Effector memory CD8-positive, alpha-beta T cell (primary cell): ENCODE results near the gene HABP2.

ENCODE experiments used
- ATAC-seq: fragments of 150-1000 bp; cut with Tn5 transposase; replicated peaks from 2 replicates; pipeline ENCODE4 v1.10.0; 2021; ENCODE audit warnings: mild to moderate bottlenecking, moderate library complexity
- DNase-seq, 3 experiments: peaks; one replicate each; pipeline ENCODE4 v3.0.0; 2021
- H3K27ac Mint-ChIP-seq, 2 donors: one replicate each; pipeline ENCODE4 v1.8.0; 2022; ENCODE audit warnings: mild to moderate bottlenecking in 2 of 2, mixed read lengths in 2 of 2, moderate library complexity in 2 of 2
- H3K27me3 Mint-ChIP-seq, 2 donors: one replicate each; pipeline ENCODE4 v1.8.0; 2022; ENCODE audit warnings: mixed read lengths in 2 of 2
- H3K36me3 Mint-ChIP-seq: one replicate; pipeline ENCODE4 v1.8.0; 2022; ENCODE audit warnings: mild to moderate bottlenecking, moderate library complexity, mixed read lengths; ENCODE audit not compliant: insufficient read depth
- H3K4me1 Mint-ChIP-seq, 2 donors: one replicate each; pipeline ENCODE4 v1.8.0; 2022; ENCODE audit warnings: low read depth in 2 of 2, mixed read lengths in 2 of 2
- H3K4me3 Mint-ChIP-seq, 2 donors: one replicate each; pipeline ENCODE4 v1.8.0; 2022; ENCODE audit warnings: mild to moderate bottlenecking in 2 of 2, mixed read lengths in 2 of 2, moderate library complexity in 2 of 2
- H3K9me3 Mint-ChIP-seq, 2 donors: one replicate each; pipeline ENCODE4 v1.8.0; 2022; ENCODE audit warnings: mixed read lengths in 2 of 2

Gene HABP2

GRCh38 chr10:113572520-113573290, 19.9 kb downstream of the HABP2 start:
- Mint-ChIP-seq H3K4me1 (no peaks in the 10 kb centered on the region), H3K9me3 (no peaks in the 10 kb centered on the region)
- DNase-seq = no peak

GRCh38 chr10:113573368-113573767, 20.5 kb downstream of the HABP2 start:
- peaks cover 36 to 60% of the 10 kb centered on the region in 2 donors for H3K27me3 Mint-ChIP-seq
- H3K27ac Mint-ChIP-seq = no peak overlapping the region
- ATAC-seq = no peak
- H3K36me3 Mint-ChIP-seq = no peaks in the 10 kb centered on the region
- H3K4me1 Mint-ChIP-seq = no peaks in the 10 kb centered on the region
- no peaks in the 10 kb centered on the region for H3K9me3 Mint-ChIP-seq
- DNase-seq = no peak
- H3K4me3 Mint-ChIP-seq = no peak overlapping the region

More at GRCh38 chr10:113572520-113573290, 19.9 kb downstream of the HABP2 start:
- Mint-ChIP-seq H3K4me3 (no peak overlapping the region), H3K27ac (no peak overlapping the region), H3K27me3 (peaks cover 32 to 62% of the 10 kb centered on the region in 2 donors), H3K36me3 (no peaks in the 10 kb centered on the region)
- ATAC-seq = no peak

- Mint-ChIP-seq H3K9me3 (no peaks in the 10 kb centered on the region), H3K36me3 (no peaks in the 10 kb centered on the region), H3K27ac (no peak overlapping the region), H3K27me3 (peaks cover 44 to 60% of the 10 kb centered on the region in 2 donors), H3K4me1 (no peaks in the 10 kb centered on the region), H3K4me3 (no peak overlapping the region)
- ATAC-seq (no peak), DNase-seq (no peak)
Observed at GRCh38 chr10:113576852-113577251, 24.0 kb downstream of the HABP2 start.

DNA sequence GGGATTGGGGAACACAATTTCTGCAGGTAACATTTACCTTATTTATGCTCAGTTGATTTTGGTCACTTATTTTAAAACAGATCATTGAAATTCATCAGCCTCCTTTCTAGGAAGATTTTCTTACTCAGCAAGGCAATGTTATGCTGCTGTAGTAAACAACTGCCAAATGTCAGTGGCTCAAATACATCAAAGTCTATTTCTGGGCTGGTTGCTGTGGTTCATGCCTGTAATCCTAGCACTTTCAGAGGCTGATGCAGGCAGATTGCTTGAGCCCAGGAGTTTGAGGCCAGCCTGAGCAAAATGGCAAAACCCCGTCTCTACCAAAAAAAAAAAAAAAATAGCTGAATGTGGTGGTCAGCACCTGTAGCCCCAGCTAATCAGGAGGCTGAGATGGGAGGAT, 25.9 kb downstream of the HABP2 start:
- no peak for DNase-seq
- H3K4me1 Mint-ChIP-seq = no peaks in the 10 kb centered on the region
- no peaks in the 10 kb centered on the region for H3K36me3 Mint-ChIP-seq
- peaks cover 35 to 68% of the 10 kb centered on the region in 2 donors for H3K27me3 Mint-ChIP-seq
- H3K9me3 Mint-ChIP-seq = no peaks in the 10 kb centered on the region
- no peak overlapping the region for H3K27ac Mint-ChIP-seq
- no peak overlapping the region for H3K4me3 Mint-ChIP-seq
- ATAC-seq = no peak

DNA sequence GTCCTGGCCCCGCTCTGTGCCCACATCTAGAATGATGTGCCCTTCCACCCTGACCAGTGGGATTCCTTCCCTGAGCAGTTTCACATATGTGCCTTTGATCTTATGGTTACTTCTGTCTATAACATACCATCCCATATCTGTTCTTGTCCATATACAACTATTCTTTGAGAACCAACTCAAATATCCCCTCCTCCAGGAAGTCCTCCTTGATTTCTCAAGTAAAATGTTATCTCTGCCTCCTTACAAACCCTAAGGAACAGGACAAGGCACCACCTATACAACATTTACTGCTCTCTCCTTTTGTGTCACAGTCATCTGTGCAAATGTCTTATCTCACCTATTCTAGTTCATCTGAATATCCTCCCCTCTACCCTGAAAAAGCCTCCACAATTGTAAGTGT, 28.2 kb downstream of the HABP2 start:
- H3K4me1 Mint-ChIP-seq = no peaks in the 10 kb centered on the region
- H3K36me3 Mint-ChIP-seq = no peaks in the 10 kb centered on the region
- H3K9me3 Mint-ChIP-seq = no peaks in the 10 kb centered on the region
- peaks cover 25 to 57% of the 10 kb centered on the region in 2 donors for H3K27me3 Mint-ChIP-seq
- no peak overlapping the region for H3K27ac Mint-ChIP-seq
- no peak for DNase-seq
- no peak overlapping the region for H3K4me3 Mint-ChIP-seq
- no peak for ATAC-seq

DNA sequence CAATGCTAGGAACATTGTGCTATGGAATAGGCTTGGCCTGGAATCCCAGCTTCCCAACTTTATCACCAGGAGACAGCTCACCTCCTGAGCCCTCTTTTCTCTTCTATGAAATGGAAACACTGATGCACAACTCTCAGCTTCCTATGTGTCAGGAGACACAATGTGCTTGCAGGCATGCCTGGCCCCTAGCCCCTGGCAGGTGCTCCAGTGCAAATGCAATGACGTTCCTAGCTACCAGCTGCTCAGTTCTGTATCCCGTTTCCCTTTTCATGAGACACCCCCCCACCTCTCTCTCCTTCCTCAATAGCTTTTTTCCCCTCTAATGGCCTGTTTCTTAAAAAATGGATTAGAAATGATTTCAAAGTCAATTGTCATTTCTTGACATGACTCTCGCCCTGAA, 30.7 kb downstream of the HABP2 start:
- Mint-ChIP-seq H3K36me3 (no peaks in the 10 kb centered on the region), H3K27me3 (peaks cover 14 to 53% of the 10 kb centered on the region in 2 donors), H3K9me3 (no peaks in the 10 kb centered on the region), H3K4me3 (no peak overlapping the region), H3K4me1 (no peaks in the 10 kb centered on the region), H3K27ac (no peak overlapping the region)
- no peak for ATAC-seq
- DNase-seq = no peak

DNA sequence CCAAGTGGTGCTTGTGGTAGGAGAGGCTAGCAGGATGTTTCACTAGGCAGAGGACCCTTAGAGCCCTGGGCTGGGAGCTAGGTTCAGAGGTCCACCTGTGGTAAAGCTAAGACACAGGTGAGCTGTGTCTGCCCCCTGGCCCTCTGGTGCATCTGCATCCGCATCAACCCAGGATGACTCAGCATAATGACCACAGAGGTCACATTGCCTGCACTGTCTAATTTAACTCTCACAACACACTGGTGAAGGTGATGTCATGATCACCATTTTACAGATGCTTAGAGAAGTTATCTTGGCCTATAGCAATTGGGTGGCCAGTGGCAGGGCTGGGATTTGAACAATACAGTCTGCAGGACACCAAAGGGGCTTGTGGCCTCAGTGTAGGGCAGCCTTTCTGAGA, 33.1 kb downstream of the HABP2 start:
- H3K4me1 Mint-ChIP-seq = no peaks in the 10 kb centered on the region

GRCh38 chr10:113589201-113589770, 36.4 kb downstream of the HABP2 start:
- H3K4me1 Mint-ChIP-seq = peaks cover 0 to 2% of the 10 kb centered on the region in 2 donors
- ATAC-seq (no peak), DNase-seq (no peak)
- no peak overlapping the region for H3K27ac Mint-ChIP-seq
- peaks cover 8 to 36% of the 10 kb centered on the region in 2 donors for H3K27me3 Mint-ChIP-seq
- H3K36me3 Mint-ChIP-seq = no peaks in the 10 kb centered on the region
- H3K9me3 Mint-ChIP-seq = no peaks in the 10 kb centered on the region
- H3K4me3 Mint-ChIP-seq = no peak overlapping the region

More for the DNA sequence above, 33.1 kb downstream of the HABP2 start:
- ATAC-seq (no peak), DNase-seq (no peak)
- Mint-ChIP-seq H3K36me3 (no peaks in the 10 kb centered on the region), H3K27me3 (peaks cover 12 to 48% of the 10 kb centered on the region in 2 donors), H3K27ac (no peak overlapping the region), H3K9me3 (no peaks in the 10 kb centered on the region), H3K4me3 (no peak overlapping the region)

DNA sequence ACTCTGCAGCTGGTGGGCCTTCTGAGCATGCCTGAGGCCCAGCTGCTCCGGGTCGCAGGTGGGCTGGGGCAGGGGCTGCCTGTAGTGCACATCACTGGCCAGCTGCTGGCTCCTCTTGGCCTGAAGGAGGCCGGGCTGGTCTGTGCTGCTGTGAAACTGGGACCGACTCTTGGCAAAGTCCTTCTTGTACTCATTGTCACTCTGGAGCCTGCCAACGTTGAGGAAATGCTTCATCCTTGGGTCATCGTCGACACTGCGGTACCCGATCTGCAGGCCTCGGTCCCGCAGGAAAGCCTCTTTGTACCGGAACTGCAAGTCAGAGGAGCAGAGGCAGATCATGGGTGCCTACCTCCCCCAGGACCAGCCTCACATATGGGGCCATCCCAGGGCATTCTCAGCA, 37.7 kb downstream of the HABP2 start:
- DNase-seq (no peak), ATAC-seq (no peak)
- Mint-ChIP-seq H3K27me3 (peaks cover 7 to 43% of the 10 kb centered on the region in 2 donors), H3K4me3 (no peak overlapping the region), H3K4me1 (peaks cover 0 to 2% of the 10 kb centered on the region in 2 donors), H3K9me3 (no peaks in the 10 kb centered on the region), H3K36me3 (no peaks in the 10 kb centered on the region), H3K27ac (no peak overlapping the region)

DNA sequence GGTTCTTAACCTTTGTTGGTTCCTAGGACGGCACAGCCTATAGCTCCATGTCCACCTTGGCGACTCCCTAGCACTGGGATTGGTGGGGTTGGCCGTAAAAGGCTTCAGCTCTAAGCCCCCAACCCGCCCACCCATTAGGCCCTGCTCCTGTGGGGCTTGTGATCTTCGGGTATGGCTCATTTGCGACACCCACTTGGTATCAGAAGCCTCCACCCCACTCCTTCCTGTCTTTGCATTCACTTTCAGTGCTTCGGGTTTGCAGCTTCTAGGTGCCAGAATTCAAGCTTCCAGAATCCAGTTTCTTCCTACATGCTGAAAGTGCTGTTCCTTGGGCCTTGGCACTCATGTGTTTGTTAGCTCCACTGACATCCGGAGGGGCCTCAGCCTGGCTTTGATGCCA, 39.5 kb downstream of the HABP2 start:
- ATAC-seq = no peak
- H3K36me3 Mint-ChIP-seq = no peaks in the 10 kb centered on the region
- peaks cover 15 to 51% of the 10 kb centered on the region in 2 donors for H3K27me3 Mint-ChIP-seq
- H3K4me1 Mint-ChIP-seq = peaks cover 0 to 2% of the 10 kb centered on the region in 2 donors
- no peak for DNase-seq
- H3K4me3 Mint-ChIP-seq = no peak overlapping the region
- no peaks in the 10 kb centered on the region for H3K9me3 Mint-ChIP-seq
- no peak overlapping the region for H3K27ac Mint-ChIP-seq

DNA sequence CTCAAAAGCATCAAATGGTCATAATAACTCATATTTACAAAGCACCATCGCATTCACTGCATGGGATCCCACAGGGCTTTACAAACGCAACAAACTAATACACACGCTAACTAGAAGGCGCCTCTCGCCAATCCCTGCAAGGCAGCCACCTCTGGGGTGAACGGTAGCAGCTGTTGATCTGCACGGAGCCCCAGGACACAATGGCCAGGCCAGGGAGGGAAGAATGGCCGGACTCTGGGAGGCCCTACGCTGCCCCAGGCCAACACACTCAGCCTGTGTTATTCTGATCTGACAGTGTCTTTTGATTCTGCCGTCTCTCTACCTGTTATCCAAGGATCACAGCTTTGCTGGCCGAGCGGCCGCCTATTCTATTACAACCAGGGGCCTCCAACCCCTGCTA, 41.8 kb downstream of the HABP2 start:
- peaks cover 0 to 2% of the 10 kb centered on the region in 2 donors for H3K4me1 Mint-ChIP-seq
- no peaks in the 10 kb centered on the region for H3K36me3 Mint-ChIP-seq
- DNase-seq (no peak), ATAC-seq (no peak)
- no peak overlapping the region for H3K27ac Mint-ChIP-seq
- H3K27me3 Mint-ChIP-seq = peaks cover 15 to 52% of the 10 kb centered on the region in 2 donors
- H3K4me3 Mint-ChIP-seq = no peak overlapping the region
- no peaks in the 10 kb centered on the region for H3K9me3 Mint-ChIP-seq

DNA sequence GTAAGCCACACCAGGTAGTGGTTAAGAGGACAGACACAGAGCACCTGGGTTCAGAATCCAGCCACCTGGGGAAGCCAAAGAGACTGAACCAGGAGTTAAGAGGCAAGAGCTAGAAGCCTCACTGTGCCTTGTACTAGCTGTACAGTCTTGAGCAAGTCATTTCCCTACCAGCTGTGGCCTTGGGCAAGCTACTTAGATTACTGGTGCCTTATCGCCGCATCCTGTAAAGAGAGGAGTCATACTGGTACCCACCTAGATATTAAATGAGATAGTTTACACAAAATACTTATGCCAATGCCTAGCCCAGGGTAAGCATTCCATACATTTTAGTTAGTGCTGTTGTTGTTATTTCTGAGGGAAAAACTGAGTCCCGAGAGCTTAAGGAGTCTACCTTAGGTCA, 47.7 kb downstream of the HABP2 start:
- no peak overlapping the region for H3K4me3 Mint-ChIP-seq
- H3K36me3 Mint-ChIP-seq = no peaks in the 10 kb centered on the region
- DNase-seq (no peak), ATAC-seq (no peak)
- no peak overlapping the region for H3K27ac Mint-ChIP-seq
- peaks cover 19 to 65% of the 10 kb centered on the region in 2 donors for H3K27me3 Mint-ChIP-seq
- H3K9me3 Mint-ChIP-seq = no peaks in the 10 kb centered on the region
- H3K4me1 Mint-ChIP-seq = no peaks in the 10 kb centered on the region

- ATAC-seq = no peak
- H3K27ac Mint-ChIP-seq = no peak overlapping the region
- peaks cover 23 to 63% of the 10 kb centered on the region in 2 donors for H3K27me3 Mint-ChIP-seq
- no peak overlapping the region for H3K4me3 Mint-ChIP-seq
- no peak for DNase-seq
- H3K36me3 Mint-ChIP-seq = no peaks in the 10 kb centered on the region
- H3K4me1 Mint-ChIP-seq = no peaks in the 10 kb centered on the region
- H3K9me3 Mint-ChIP-seq = no peaks in the 10 kb centered on the region
Observed at GRCh38 chr10:113603057-113603777, 50.4 kb downstream of the HABP2 start.

- Mint-ChIP-seq H3K36me3 (no peaks in the 10 kb centered on the region), H3K9me3 (no peaks in the 10 kb centered on the region), H3K27me3 (peaks cover 26 to 70% of the 10 kb centered on the region in 2 donors), H3K4me3 (no peak overlapping the region), H3K4me1 (no peaks in the 10 kb centered on the region), H3K27ac (no peak overlapping the region)
- no peak for DNase-seq
- ATAC-seq = no peak
Observed at GRCh38 chr10:113604572-113604971, 51.7 kb downstream of the HABP2 start.
